B cell (primary cell): Measurements from ENCODE around the gene MT4.

Experiments used
- CTCF ChIP-seq: fragments of 200-600 bp; IDR thresholded peaks from one replicate; pipeline ENCODE4 v1.8.0; 2022; ENCODE audit warnings: antibody characterized with exemption, mild to moderate bottlenecking
- EZH2 ChIP-seq: IDR thresholded peaks from 2 replicates; pipeline ENCODE4 v1.6.1; 2012; ENCODE audit warnings: borderline replicate concordance, low read depth, mild to moderate bottlenecking, moderate library complexity, low read length; ENCODE audit not compliant: insufficient read depth, poor library complexity, severe bottlenecking

- no peak for TF ChIP-seq CTCF
- no peak for TF ChIP-seq EZH2
These were observed 50.5 kb downstream of the MT4 start for GRCh38 chr16:56615353-56615752.
